Fibroblast of skin of right quadriceps (primary cell): ENCODE data around the gene GANAB.
A peak's percentile ranks its signal among the peaks of the same experiment; 100 is the strongest.
"Not testable (repeated sequence)": the region's sequence is repeated elsewhere in the genome, so short reads cannot be mapped to it uniquely, and the experiment has no call there.

ENCODE experiments used
- DNase-seq: peaks from one replicate; pipeline ENCODE4 v3.0.0-alpha.2; 2013

The GANAB gene

GRCh38 chr11:62666259-62666926 is 20.0 kb upstream of the GANAB start:
- DNase-seq: no peak

- DNase-seq: peak; percentile 44
These were observed 19.3 kb upstream of the GANAB start for GRCh38 chr11:62665599-62666258.

- peak; percentile 94 for DNase-seq
These were observed 18.7 kb upstream of the GANAB start, which contains the start of the genes C11orf98 and CSKMT for GRCh38 chr11:62665075-62665598. C11orf98 (minus strand) TSS chr11:62665210; CDS start chr11:62665169, 41 bp downstream. CSKMT (plus strand) TSS chr11:62665312; CDS start chr11:62665880, 568 bp downstream.

- no peak for DNase-seq
These were observed 18.1 kb upstream of the GANAB start for GRCh38 chr11:62664405-62665074.

- no peak for DNase-seq
These were observed 10.5 kb upstream of the GANAB start for GRCh38 chr11:62656796-62657429.

- DNase-seq: no peak
These were observed 7.9 kb upstream of the GANAB start for GRCh38 chr11:62654297-62654696.

- no peak for DNase-seq
These were observed 6.0 kb upstream of the GANAB start for GRCh38 chr11:62652161-62653006.

GRCh38 chr11:62650283-62650682 is 3.9 kb upstream of the GANAB start:
- not testable (repeated sequence) for DNase-seq

GRCh38 chr11:62649486-62649885 is 3.1 kb upstream of the GANAB start:
- no peak for DNase-seq

- DNase-seq: no peak
These were observed 2.6 kb upstream of the GANAB start for GRCh38 chr11:62648967-62649364.

GRCh38 chr11:62648185-62648966 is 2.0 kb upstream of the GANAB start:
- no peak for DNase-seq

- no peak for DNase-seq
These were observed 1.2 kb upstream of the GANAB start for GRCh38 chr11:62647609-62648005.

GRCh38 chr11:62646825-62647608 is 604 bp upstream of the GANAB start:
- no peak for DNase-seq

GRCh38 chr11:62645671-62645945 is 805 bp downstream of the GANAB start:
- DNase-seq: no peak

GRCh38 chr11:62644220-62644619 is 2.2 kb downstream of the GANAB start:
- no peak for DNase-seq

- no peak for DNase-seq
These were observed 13.9 kb downstream of the GANAB start for GRCh38 chr11:62632492-62632891.

- DNase-seq: no peak
These were observed 18.7 kb downstream of the GANAB start for GRCh38 chr11:62627713-62628112.

GRCh38 chr11:62622476-62623089 is 23.8 kb downstream of the GANAB start:
- peak; percentile 20 for DNase-seq

GRCh38 chr11:62621567-62622470 is 24.6 kb downstream of the GANAB start, which contains the start of gene B3GAT3:
B3GAT3 (minus strand) TSS chr11:62621986; CDS start chr11:62621947, 39 bp downstream.
- peak; percentile 95 for DNase-seq
